ENCODE results near the gene ARHGAP25.

DNA sequence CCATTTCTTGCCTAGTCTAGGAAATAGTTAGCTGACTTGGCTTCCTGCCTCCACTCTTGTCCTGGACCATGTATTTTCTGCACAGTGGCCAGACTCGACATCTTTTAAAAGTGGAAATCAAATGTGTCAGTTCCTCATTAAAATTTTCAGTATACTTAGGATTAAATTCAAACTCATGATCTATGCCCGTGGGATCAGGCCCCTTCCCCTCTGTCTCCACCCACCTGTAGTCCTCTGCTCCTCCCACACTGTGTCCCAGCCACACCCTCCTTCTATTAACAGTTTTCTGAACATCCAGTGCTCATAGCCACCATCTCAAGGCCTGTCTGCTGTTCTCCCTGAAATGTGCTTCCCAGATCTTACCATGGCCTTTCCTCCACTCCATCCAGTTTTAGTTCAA is 13.3 kb downstream of the ARHGAP25 start:
- TF ChIP-seq CTCF (IDR thresholded peaks at IDR 0.05) (no peak), POLR2A (IDR thresholded peaks at IDR 0.05) (no peak)
